CD14-positive monocyte (primary cell): ENCODE data around the gene PRPF31. TPM values are rescaled to one million over a fixed set of nuclear protein-coding genes. Genes with fewer than 3 reads are reported as not detected.

ENCODE experiments used
- DNase-seq, 3 donors: peaks; one replicate each; pipeline ENCODE4 v3.0.0-alpha.2; 2011 to 2022
- H2AFZ ChIP-seq: 2 replicates; pipeline ENCODE4 v1.6.0; 2012; ENCODE audit warnings: mild to moderate bottlenecking, low read depth, low read length, inconsistent platforms; ENCODE audit not compliant: insufficient read depth, poor library complexity, severe bottlenecking
- H3K27ac ChIP-seq, 2 donors: 1 replicate in 1 of 2; 2 replicates in 1 of 2; pipeline ENCODE4 v1.5.1; 2012 to 2013; ENCODE audit warnings: low read length in 2 of 2, control low read depth in 1 of 2, inconsistent platforms in 1 of 2, low read depth in 1 of 2, mild to moderate bottlenecking in 1 of 2
- H3K27me3 ChIP-seq, 2 donors: one replicate each; pipeline versions ENCODE4 v1.6.0 to v1.6.1; 2011 to 2013; ENCODE audit warnings: low read length in 2 of 2; ENCODE audit not compliant: control insufficient read depth in 2 of 2, insufficient read depth in 2 of 2
- H3K36me3 ChIP-seq, 2 donors: replicated peaks in 1 of 2; 1 replicate in 1 of 2; 2 replicates in 1 of 2; pipeline versions ENCODE4 v1.5.1 to v1.6.1; 2012 to 2013; ENCODE audit warnings: low read length in 2 of 2, control low read depth in 1 of 2, inconsistent platforms in 1 of 2, mild to moderate bottlenecking in 1 of 2; ENCODE audit not compliant: insufficient read depth in 2 of 2, control insufficient read depth in 1 of 2
- H3K4me1 ChIP-seq, 2 donors: 1 replicate in 1 of 2; 2 replicates in 1 of 2; pipeline versions ENCODE4 v1.5.1 to v1.6.1; 2012 to 2013; ENCODE audit warnings: low read length in 2 of 2, control low read depth in 1 of 2, inconsistent platforms in 1 of 2, mild to moderate bottlenecking in 1 of 2, moderate library complexity in 1 of 2; ENCODE audit not compliant: insufficient read depth in 2 of 2, control insufficient read depth in 1 of 2
- H3K4me2 ChIP-seq: replicated peaks from 2 replicates; pipeline ENCODE3; 2012; ENCODE audit warnings: low read length, moderate library complexity, mild to moderate bottlenecking; ENCODE audit not compliant: poor library complexity, severe bottlenecking; ENCODE audit errors: extremely low read depth
- H3K4me3 ChIP-seq, 3 experiments: fragments of 200-600 bp in 1 of 3; sonication (generic) in 1 of 3; replicated peaks in 1 of 3; 1 replicate in 2 of 3; 2 replicates in 1 of 3; pipeline ENCODE4 v1.5.1; 2011 to 2013; ENCODE audit warnings: low read length in 3 of 3, mild to moderate bottlenecking in 3 of 3, control low read depth in 2 of 3, low read depth in 2 of 3, inconsistent platforms in 1 of 3, moderate library complexity in 1 of 3
- H3K79me2 ChIP-seq: 2 replicates; pipeline ENCODE4 v1.6.0; 2012; ENCODE audit warnings: mild to moderate bottlenecking, control low read depth, inconsistent platforms, low read length, moderate library complexity; ENCODE audit not compliant: insufficient read depth
- H3K9ac ChIP-seq: 2 replicates; pipeline ENCODE4 v1.6.0; 2017; ENCODE audit warnings: low read length, mild to moderate bottlenecking; ENCODE audit not compliant: insufficient read depth, poor library complexity, severe bottlenecking
- H3K9me3 ChIP-seq, 2 donors: replicated peaks in 1 of 2; 1 replicate in 1 of 2; 2 replicates in 1 of 2; pipeline versions ENCODE4 v1.5.1 to v1.6.1; 2012 to 2013; ENCODE audit warnings: low read length in 2 of 2, control low read depth in 1 of 2; ENCODE audit not compliant: control insufficient read depth in 1 of 2, insufficient read depth in 1 of 2
- H4K20me1 ChIP-seq: 2 replicates; pipeline ENCODE4 v1.6.0; 2012; ENCODE audit warnings: mild to moderate bottlenecking, low read length, control low read depth, moderate library complexity; ENCODE audit not compliant: insufficient read depth
- H3K27ac Mint-ChIP-seq, 7 donors: one replicate each; pipeline ENCODE4 v1.8.0; 2020; ENCODE audit warnings: mild to moderate bottlenecking in 7 of 7, mixed read lengths in 7 of 7, moderate library complexity in 6 of 7, inconsistent platforms in 2 of 7
- H3K27me3 Mint-ChIP-seq, 3 donors: one replicate each; pipeline ENCODE4 v1.8.0; 2021 to 2022; ENCODE audit warnings: low read depth in 3 of 3, mild to moderate bottlenecking in 3 of 3, mixed read lengths in 3 of 3, moderate library complexity in 3 of 3, inconsistent platforms in 1 of 3
- H3K36me3 Mint-ChIP-seq, 2 donors: one replicate each; pipeline ENCODE4 v1.8.0; 2020; ENCODE audit warnings: mixed read lengths in 2 of 2, inconsistent platforms in 1 of 2, mild to moderate bottlenecking in 1 of 2
- H3K4me1 Mint-ChIP-seq: one replicate; pipeline ENCODE4 v1.8.0; 2020; ENCODE audit warnings: mild to moderate bottlenecking, mixed read lengths
- H3K4me3 Mint-ChIP-seq, 2 donors: one replicate each; pipeline ENCODE4 v1.8.0; 2020; ENCODE audit warnings: mild to moderate bottlenecking in 2 of 2, mixed read lengths in 2 of 2, moderate library complexity in 1 of 2
- H3K9me3 Mint-ChIP-seq, 7 donors: one replicate each; pipeline ENCODE4 v1.8.0; 2020 to 2022; ENCODE audit warnings: mixed read lengths in 7 of 7, mild to moderate bottlenecking in 6 of 7, moderate library complexity in 6 of 7, inconsistent platforms in 2 of 7
- WGBS: methylation state at CpG from one replicate; pipeline ENCODE4 v1.1.5; 2013; ENCODE audit warnings: missing lambda C conversion rate; ENCODE audit not compliant: insufficient coverage; 5-methylcytosine and 5-hydroxymethylcytosine counted together
- intact Hi-C, 2 donors: fragments of 100-400 bp; cut with micrococcal nuclease; formaldehyde crosslinking; loops; one replicate each; pipeline versions ENCODE4 v1.15.0 to v1.15.1; 2023
- polyA plus RNA-seq, 3 donors: library from polyadenylated mRNA; depleted of rRNA in 1 of 3; unstranded in 2 of 3; stranded (reverse) in 1 of 3; fragments of 300-500 nt in 2 of 3; fragments of >200 nt in 1 of 3; fragmentation: Illumina TruSeq in 2 of 3; gene quantifications; 1 replicate in 2 of 3; 2 replicates in 1 of 3; pipeline ENCODE4 v1.2.3, GENCODE V29; 2012 to 2021
- TF ChIP-seq, protein P1 (sequence below): fragments of 200-600 bp; IDR thresholded peaks from one replicate; pipeline ENCODE4 v1.8.0; 2022; ENCODE audit warnings: antibody characterized with exemption, mild to moderate bottlenecking

The PRPF31 gene
- polyA plus RNA-seq, 3 donors = 34.4 to 51.8 (median 37.6) TPM

DNA sequence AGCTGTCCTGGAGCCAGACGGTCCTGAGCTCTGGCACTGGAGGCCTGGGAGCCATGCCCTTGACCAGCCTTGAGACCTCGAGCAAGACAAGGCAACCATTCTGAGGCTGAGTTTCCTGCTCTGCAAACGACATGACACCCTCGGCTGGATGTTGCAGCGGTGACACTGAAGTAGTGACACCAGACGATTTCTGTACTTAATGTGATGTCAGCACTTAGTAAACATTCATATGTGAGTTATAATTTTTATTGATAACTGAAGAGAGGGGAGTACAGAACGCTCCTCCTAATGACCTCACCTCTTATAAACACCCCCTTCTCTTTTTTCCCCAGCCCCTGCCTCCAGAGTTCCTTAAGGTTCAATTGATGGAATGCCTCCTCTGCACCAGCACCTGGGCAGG lies 7.1 kb upstream of the PRPF31 start:
- no peaks in the 10 kb centered on the region for H3K9me3 ChIP-seq
- H3K36me3 ChIP-seq = peaks cover 54 to 69% of the 10 kb centered on the region in 2 donors
- Mint-ChIP-seq H3K4me1 (peaks cover 5% of the 10 kb centered on the region), H3K27ac (no peak overlapping the region), H3K36me3 (peaks cover 60 to 84% of the 10 kb centered on the region in 2 donors), H3K4me3 (no peak overlapping the region), H3K27me3 (no peaks in the 10 kb centered on the region), H3K9me3 (peaks cover 0 to 2% (median 0%) of the 10 kb centered on the region in 7 donors)
- no peak overlapping the region for H3K27ac ChIP-seq
- H2AFZ ChIP-seq = no peak overlapping the region
- WGBS = 90% methylated on average over 5 of the region's 7 CpGs
- H3K4me2 ChIP-seq = no peak overlapping the region
- TF ChIP-seq, protein P1, sequence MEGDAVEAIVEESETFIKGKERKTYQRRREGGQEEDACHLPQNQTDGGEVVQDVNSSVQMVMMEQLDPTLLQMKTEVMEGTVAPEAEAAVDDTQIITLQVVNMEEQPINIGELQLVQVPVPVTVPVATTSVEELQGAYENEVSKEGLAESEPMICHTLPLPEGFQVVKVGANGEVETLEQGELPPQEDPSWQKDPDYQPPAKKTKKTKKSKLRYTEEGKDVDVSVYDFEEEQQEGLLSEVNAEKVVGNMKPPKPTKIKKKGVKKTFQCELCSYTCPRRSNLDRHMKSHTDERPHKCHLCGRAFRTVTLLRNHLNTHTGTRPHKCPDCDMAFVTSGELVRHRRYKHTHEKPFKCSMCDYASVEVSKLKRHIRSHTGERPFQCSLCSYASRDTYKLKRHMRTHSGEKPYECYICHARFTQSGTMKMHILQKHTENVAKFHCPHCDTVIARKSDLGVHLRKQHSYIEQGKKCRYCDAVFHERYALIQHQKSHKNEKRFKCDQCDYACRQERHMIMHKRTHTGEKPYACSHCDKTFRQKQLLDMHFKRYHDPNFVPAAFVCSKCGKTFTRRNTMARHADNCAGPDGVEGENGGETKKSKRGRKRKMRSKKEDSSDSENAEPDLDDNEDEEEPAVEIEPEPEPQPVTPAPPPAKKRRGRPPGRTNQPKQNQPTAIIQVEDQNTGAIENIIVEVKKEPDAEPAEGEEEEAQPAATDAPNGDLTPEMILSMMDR = no peak
- intact Hi-C loops = no loop called here
- H3K27me3 ChIP-seq = no peaks in the 10 kb centered on the region
- no peak overlapping the region for H3K9ac ChIP-seq
- H3K4me3 ChIP-seq = no peak overlapping the region
- peaks cover 52% of the 10 kb centered on the region for H3K79me2 ChIP-seq
- H4K20me1 ChIP-seq = peaks cover 47% of the 10 kb centered on the region
- H3K4me1 ChIP-seq = peaks cover 3 to 4% of the 10 kb centered on the region in 2 donors
- no peak for DNase-seq

DNA sequence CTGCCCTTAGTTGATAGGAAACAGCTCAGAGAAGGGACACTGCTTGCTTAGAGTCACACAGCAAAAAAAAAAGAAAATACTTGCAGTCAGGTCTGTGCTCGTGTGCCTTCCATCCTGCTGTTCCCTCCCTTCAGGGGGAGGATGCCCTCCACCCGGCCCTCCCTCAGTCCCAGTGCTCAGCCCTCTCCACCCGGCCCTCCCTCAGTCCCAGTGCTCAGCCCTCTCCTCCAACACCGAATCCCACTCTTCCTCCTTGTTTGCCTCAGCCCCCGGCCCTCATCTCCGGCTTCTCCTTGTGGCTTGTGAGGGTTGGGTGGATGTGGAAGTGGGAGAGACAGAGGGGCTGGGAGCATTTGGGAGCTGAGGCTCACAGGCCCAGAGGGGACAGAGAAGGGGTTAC lies 5.9 kb upstream of the PRPF31 start:
- H3K4me2 ChIP-seq = no peak overlapping the region
- no peak overlapping the region for H2AFZ ChIP-seq
- Mint-ChIP-seq H3K9me3 (peaks cover 0 to 2% (median 0%) of the 10 kb centered on the region in 7 donors), H3K4me1 (peaks cover 14% of the 10 kb centered on the region), H3K27ac (peak overlapping the region in 1 of 7 donors; percentile 8), H3K27me3 (no peaks in the 10 kb centered on the region), H3K36me3 (peaks cover 59 to 87% of the 10 kb centered on the region in 2 donors), H3K4me3 (no peak overlapping the region)
- 50% methylated on average over 1 of the region's 6 CpGs for WGBS
- H3K9ac ChIP-seq = no peak overlapping the region
- no peak for DNase-seq
- no peak overlapping the region for H3K4me3 ChIP-seq
- H3K79me2 ChIP-seq = peaks cover 52% of the 10 kb centered on the region
- H3K27ac ChIP-seq = no peak overlapping the region
- no peaks in the 10 kb centered on the region for H3K9me3 ChIP-seq
- peaks cover 54 to 69% of the 10 kb centered on the region in 2 donors for H3K36me3 ChIP-seq
- peaks cover 57% of the 10 kb centered on the region for H4K20me1 ChIP-seq
- peaks cover 9 to 12% of the 10 kb centered on the region in 2 donors for H3K4me1 ChIP-seq
- TF ChIP-seq, protein P1 = no peak
- intact Hi-C loops = no loop called here
- no peaks in the 10 kb centered on the region for H3K27me3 ChIP-seq
